ENCODE data around the gene DGKI.
A peak's percentile ranks its signal among the peaks of the same experiment; 100 is the strongest.

Gene DGKI

GRCh38 chr7:137774793-137775201, 72.0 kb downstream of the DGKI start:
- DNase-seq = no peak

DNA sequence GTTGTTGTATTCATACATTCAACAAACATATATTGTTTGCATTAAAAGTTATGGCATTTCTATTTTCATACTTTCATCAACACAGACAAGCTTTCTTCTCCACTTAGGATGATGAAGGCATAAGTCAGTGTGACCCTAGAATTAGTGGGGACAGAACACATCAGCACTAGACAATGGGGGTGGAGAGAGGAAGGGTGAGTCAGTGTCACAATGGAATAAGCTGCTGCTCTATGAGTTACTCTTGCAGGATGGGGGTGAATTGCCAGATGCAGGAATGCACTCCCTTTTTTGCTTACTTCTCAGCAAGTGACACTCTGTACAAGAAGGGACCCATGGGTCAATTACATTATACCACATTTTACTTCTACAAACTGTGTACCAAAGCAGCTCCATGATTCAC, 74.0 kb downstream of the DGKI start:
- DNase-seq = peak; percentile 78

- peak; percentile 56 for DNase-seq
Observed at GRCh38 chr7:137772316-137772715, 74.5 kb downstream of the DGKI start.

- peak; percentile 37 for DNase-seq
Observed at GRCh38 chr7:137771679-137772078, 75.1 kb downstream of the DGKI start.

GRCh38 chr7:137771273-137771672, 75.5 kb downstream of the DGKI start:
- no peak for DNase-seq

- no peak for DNase-seq
Observed at GRCh38 chr7:137768366-137768765, 78.4 kb downstream of the DGKI start.

DNA sequence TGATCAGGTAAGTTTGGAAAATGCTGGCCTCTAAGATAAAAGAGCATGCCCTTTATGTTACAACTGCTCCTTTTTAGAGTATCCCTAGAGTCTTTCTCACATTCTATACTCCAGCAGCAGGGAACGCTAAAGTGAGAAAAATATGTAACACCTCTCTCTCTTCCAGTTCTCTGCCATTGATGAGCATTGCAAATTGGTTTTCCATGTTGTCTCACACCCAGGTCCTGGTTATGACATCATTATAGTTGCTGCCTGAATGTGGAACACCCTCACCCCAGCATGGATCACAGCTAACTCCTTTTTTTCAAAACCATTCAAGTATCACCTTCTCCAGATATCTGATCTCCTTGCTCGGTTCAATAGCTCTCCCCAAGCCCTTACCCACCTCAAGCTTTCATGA, 84.4 kb downstream of the DGKI start:
- no peak for DNase-seq

- no peak for DNase-seq
Observed at GRCh38 chr7:137760111-137760510, 86.7 kb downstream of the DGKI start.

- peak; percentile 57 for DNase-seq
Observed at GRCh38 chr7:137757146-137757925, 89.4 kb downstream of the DGKI start.

- peak; percentile 25 for DNase-seq
Observed at GRCh38 chr7:137755846-137756651, 90.7 kb downstream of the DGKI start.

DNA sequence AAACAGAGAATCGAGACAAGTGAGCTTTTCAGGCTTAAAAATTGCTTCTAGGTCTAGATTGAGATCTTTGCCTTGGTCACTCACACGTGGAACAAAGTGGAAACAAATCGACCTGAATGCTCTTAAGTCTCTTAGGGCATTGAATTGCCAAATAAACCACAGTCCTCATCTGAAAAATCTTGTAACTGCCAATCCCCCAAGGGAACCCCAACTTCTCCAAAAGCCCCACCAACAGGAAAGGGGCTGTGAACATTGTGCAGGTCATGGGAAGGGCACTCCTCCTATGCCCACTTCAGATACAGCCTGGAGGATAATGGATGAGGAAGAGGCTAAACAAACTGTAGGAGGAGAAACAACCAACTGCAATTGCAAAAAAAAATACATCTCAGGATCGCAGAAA, 91.3 kb downstream of the DGKI start:
- no peak for DNase-seq

DNA sequence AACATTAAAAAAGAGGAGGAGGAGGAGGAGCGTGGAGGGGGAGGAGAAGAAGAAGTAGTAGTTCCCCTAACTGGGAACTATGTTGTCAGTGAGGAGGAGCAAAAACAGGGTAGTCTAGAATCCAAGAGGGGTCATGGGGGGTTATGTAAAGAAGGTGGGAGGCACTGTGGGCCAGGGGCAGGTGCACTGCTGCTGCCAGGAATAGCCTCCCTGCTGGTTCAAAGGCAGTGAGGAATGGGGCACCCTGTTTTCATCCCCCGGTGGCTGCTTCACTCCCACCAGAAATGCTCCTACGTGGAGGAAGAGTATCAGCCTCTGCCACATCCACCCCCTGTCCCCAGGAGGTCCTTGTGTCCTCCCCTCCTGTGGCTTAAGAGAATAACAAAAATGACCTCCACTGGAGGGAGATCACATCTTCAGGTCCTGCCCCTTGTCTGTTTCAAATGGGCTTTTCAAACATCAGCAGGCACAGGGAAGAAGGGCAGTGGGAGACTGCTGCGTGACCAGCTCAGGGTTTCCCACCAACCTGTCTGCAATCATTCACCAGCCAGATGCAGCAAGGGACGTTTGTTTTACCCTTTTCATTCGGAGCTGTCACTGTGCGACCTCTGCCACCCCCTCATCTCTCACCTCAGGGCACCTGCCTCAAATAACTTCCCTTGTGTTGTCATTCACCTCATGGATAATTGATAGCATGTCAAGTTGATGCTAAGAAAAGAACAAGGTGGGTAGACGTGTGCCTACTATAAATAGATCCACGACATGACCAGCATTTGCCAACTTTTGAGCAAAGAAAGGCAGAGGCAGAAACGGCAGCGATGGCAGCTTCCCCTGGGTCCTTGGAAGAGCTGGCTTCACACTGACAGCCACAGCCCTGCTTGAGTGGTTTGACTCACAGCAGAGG, 92.6 kb downstream of the DGKI start:
- peak; percentile 43 for DNase-seq

DNA sequence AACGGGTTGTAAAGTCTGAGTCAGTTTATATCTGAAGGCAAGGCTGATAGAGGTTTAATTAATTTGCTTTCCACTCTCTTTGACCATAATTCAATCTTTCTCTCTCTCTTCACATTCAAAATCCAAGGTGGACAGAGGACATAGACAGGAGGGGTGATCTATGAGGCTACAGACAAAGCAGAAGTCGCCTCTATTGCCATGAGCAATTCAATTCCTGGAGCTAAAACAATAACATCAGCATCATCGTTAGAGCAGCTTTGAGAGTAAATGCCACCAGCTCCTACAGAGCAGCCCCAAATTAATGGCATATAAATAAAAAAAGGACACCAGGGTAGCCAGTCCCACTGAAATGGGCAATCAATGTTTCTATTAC, 93.2 kb downstream of the DGKI start:
- no peak for DNase-seq

- no peak for DNase-seq
Observed at GRCh38 chr7:137753067-137753466, 93.7 kb downstream of the DGKI start.

GRCh38 chr7:137751361-137752009, 95.3 kb downstream of the DGKI start:
- DNase-seq = no peak

DNA sequence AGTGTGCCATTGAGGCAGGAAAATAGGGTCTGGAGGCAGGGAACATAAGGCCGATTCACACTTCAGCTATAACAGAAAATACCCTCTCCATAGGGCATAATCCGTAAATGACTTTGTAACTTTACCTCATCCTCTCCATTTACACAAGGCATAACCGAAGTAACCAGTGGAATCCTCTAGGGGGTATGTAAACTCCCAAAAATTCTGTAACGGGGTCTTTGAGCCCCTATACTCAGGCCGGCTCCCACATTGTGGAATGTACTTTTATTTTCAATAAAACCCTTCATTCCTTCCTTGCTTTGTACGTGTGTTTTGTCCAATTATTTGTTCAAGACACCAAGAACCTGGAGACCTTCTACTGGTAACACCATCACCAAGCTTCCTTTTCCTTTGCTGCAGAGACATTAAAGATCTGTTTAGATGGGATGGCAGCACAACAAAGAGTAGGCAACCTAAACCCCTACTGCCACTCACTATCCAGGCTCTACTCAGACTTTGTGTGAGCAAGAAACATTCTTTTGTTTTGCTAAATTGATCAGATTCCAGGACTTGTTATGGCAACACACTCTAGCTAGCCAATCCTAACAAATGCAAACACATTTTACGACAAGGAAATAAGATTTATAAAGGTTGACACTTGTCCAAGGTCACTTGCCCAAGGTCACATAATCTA, 99.3 kb downstream of the DGKI start:
- no peak for DNase-seq

GRCh38 chr7:137743021-137743420, 103.8 kb downstream of the DGKI start:
- no peak for DNase-seq

GRCh38 chr7:137742051-137742450, 104.7 kb downstream of the DGKI start:
- DNase-seq = no peak

- no peak for DNase-seq
Observed at GRCh38 chr7:137741443-137741842, 105.3 kb downstream of the DGKI start.

GRCh38 chr7:137734221-137734620, 112.6 kb downstream of the DGKI start:
- DNase-seq = no peak

DNA sequence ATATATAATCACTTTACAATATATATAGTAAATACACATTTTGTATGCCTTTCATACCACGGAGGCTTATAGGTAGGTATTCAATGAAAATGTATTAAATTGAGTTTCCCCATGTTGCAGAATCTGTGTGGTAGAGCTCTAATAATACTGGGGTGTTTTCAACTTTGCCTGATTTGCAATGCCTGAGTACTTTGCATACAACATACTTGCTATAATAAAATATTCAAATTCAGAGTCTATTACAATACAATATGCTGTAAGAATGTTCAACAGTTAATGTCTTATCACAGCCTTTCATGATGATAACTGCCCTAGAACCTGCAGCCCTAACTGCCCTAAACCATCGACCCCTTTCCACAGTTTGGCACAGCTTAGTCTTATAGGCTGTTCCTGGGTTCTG, 114.6 kb downstream of the DGKI start:
- DNase-seq = no peak

DNA sequence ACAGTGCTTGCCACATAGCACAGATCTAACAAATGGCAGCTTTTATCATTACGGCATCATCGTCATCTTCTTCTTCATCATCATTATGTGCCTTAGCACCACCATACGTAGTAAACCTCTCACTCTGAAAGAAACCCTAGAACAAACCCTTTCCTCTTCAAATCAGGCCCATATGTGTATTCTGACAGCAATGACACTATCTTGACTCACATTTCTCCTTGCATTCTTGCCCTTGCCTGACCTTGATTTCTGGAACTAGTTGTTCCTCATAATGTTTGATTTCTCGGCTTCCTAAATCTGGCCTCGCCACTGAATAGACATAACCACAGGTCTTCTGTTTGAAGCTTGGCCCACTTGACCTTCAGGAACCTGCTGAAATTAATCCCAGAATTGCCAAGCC, 115.3 kb downstream of the DGKI start:
- no peak for DNase-seq

Measured in suppressor macrophage treated with lipopolysaccharide for 4 hours (primary cell).